NCI-H446 (cell line): ENCODE measurements around the gene CX3CR1.

ENCODE experiments used
- DNase-seq, 2 experiments: peaks; one replicate each; lab custom pipeline; 2025; lab: John Stamatoyannopoulos, UW

CX3CR1 gene

GRCh38 chr3:39222939-39223338 is 56.9 kb downstream of the CX3CR1 start:
- no peak for DNase-seq

- DNase-seq: no peak
Observed at GRCh38 chr3:39222462-39222861, 57.4 kb downstream of the CX3CR1 start.

- DNase-seq: no peak
Observed at GRCh38 chr3:39221141-39221530, 58.7 kb downstream of the CX3CR1 start.

GRCh38 chr3:39220407-39221140 is 59.3 kb downstream of the CX3CR1 start:
- no peak for DNase-seq

- DNase-seq: no peak
Observed at GRCh38 chr3:39219702-39220101, 60.1 kb downstream of the CX3CR1 start.

- DNase-seq: no peak
Observed at GRCh38 chr3:39216176-39216790, 63.6 kb downstream of the CX3CR1 start.

GRCh38 chr3:39213613-39214012 is 66.2 kb downstream of the CX3CR1 start:
- DNase-seq: no peak
